Measurements from ENCODE around the gene DUSP14. TPM values are rescaled to one million over a fixed set of nuclear protein-coding genes. Genes with fewer than 3 reads are reported as not detected.

Gene DUSP14
- total RNA-seq, 1 donor from 2014 or later = 4.3 TPM

DNA sequence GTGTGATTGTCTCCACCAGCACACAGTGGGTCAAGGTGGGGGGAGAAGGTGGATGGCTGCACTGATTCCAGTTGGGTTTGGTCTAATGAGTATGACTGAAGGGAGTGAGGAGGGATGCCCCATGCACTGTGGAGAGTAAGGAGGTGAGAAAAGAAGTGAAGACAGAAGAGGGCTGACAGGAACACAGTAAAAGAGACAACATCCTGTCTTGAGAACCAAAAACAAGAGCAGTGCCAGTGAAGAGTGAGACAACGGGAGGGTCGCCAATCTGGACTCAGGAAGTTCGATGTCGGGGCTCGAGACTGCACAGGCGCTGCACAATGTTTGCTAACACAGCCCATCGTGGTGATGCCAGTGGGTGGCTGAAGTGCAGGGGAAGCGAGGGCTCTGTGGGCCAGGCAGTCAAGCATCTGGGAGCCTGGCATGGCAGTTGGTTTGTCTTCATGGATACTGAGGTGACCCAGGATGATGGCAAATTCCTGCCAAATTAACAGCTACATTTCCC is 34.1 kb downstream of the DUSP14 start:
- ATAC-seq (ENCODE audit: low read depth) (no peak), DNase-seq (no peak)
- Mint-ChIP-seq H3K9me3 (no peaks in the 10 kb centered on the region), H3K4me1 (no peaks in the 10 kb centered on the region), H3K27me3 (no peaks in the 10 kb centered on the region), H3K27ac (no peak overlapping the region), H3K4me3 (no peak overlapping the region), H3K36me3 (ENCODE audit: low read depth) (peaks cover 74% of the 10 kb centered on the region)
- TF ChIP-seq, protein P1, sequence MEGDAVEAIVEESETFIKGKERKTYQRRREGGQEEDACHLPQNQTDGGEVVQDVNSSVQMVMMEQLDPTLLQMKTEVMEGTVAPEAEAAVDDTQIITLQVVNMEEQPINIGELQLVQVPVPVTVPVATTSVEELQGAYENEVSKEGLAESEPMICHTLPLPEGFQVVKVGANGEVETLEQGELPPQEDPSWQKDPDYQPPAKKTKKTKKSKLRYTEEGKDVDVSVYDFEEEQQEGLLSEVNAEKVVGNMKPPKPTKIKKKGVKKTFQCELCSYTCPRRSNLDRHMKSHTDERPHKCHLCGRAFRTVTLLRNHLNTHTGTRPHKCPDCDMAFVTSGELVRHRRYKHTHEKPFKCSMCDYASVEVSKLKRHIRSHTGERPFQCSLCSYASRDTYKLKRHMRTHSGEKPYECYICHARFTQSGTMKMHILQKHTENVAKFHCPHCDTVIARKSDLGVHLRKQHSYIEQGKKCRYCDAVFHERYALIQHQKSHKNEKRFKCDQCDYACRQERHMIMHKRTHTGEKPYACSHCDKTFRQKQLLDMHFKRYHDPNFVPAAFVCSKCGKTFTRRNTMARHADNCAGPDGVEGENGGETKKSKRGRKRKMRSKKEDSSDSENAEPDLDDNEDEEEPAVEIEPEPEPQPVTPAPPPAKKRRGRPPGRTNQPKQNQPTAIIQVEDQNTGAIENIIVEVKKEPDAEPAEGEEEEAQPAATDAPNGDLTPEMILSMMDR (IDR thresholded peaks at IDR 0.05) = no peak
- POLR2A ChIA-PET = no interaction called here
- intact Hi-C loops (cut with micrococcal nuclease) = no loop called here
- CTCF ChIA-PET = interaction anchor here (1.5 kb wide), 1 partner anchor 292 kb away, joined by 4 read pairs; no protein-coding TSS in a partner anchor

DNA sequence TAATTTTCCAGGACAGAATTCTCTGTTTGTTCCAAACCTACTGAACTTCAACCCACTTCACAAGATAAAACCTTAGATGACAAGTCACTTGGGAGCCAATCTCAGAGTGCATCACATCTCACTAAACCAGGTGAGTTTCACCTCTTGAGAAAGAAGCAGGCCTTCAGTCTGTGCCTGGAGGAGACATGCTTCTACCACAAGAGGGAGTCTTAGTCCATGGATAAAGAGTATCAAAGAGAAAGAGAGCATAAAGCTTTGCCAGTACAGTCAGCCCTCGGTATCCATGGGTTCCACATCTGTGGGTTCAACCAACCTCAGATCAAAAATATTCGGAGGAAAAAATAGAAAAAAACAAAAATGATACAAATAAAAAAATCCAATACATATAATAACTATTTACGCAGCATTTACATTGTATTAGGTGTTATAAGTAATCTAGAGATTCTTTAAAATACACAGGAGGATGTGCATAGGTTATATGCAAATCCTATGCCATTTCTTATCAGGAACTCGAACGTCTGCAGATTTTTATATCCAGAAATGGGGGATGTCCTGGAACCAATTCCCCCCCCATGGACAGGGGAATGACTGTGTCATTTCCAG is 37.7 kb downstream of the DUSP14 start:
- ChIA-PET CTCF (interaction anchor here (0.6 to 1.7 kb wide), 7 partner anchors 9 to 293 kb away, joined by 3 to 14 read pairs (median 4); partner anchors contain the start of gene SYNRG), POLR2A (no interaction called here)
- Mint-ChIP-seq H3K36me3 (ENCODE audit: low read depth) (peaks cover 81% of the 10 kb centered on the region), H3K4me3 (no peak overlapping the region), H3K4me1 (no peaks in the 10 kb centered on the region), H3K27ac (no peak overlapping the region), H3K27me3 (no peaks in the 10 kb centered on the region), H3K9me3 (no peaks in the 10 kb centered on the region)
- DNase-seq (no peak), ATAC-seq (ENCODE audit: low read depth) (peak; percentile 37)
- TF ChIP-seq, protein P1 (IDR thresholded peaks at IDR 0.05) = no peak
- intact Hi-C loops (cut with micrococcal nuclease) = loop anchor here (1.0 kb wide), 2 partner anchors 289 to 317 kb away; no protein-coding TSS in a partner anchor

DNA sequence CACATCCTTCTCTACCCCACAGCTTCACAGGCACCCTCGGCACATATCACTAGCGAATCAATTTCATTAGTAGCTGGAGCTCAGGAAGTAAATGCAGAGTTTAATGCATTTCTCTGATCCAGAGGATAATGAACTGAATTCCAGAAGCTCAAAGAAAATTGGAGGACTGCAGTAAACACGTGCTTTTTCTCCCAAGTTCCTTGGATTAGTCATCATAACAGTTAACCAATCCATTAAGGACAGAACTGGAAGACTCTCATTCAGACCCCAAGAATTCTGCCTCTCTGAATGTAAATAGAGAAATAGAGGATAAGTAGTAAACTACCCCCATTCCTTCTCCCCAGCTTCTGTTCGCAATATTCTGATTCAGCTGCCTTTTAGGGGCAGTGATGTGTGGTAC is 40.7 kb downstream of the DUSP14 start:
- H3K36me3 Mint-ChIP-seq (ENCODE audit: low read depth) = peaks cover 71% of the 10 kb centered on the region
- H3K9me3 Mint-ChIP-seq = no peaks in the 10 kb centered on the region

DNA sequence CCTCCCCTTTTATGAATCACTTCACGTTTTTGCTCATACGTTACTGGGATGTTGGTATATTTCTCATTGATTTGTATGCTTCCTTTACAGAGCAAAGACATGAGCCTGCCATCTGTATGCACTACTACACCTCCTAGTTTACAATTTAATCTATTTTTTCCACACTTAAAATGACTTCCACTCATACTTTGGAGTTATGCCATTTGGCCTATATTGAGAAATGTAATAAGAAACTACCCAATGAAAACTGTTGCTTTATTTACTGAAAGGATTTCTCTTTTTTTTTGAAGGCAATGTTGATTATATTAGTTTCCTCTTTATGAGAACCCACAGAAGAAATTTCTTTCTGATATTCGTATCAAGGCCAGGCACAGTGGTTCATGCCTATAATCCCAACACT is 43.1 kb downstream of the DUSP14 start:
- H3K36me3 Mint-ChIP-seq (ENCODE audit: low read depth) = peaks cover 78% of the 10 kb centered on the region
- TF ChIP-seq, protein P1 (IDR thresholded peaks at IDR 0.05) = no peak
- H3K27me3 Mint-ChIP-seq = no peaks in the 10 kb centered on the region
- intact Hi-C loops (cut with micrococcal nuclease) = no loop called here
- H3K4me1 Mint-ChIP-seq = no peaks in the 10 kb centered on the region
- no peaks in the 10 kb centered on the region for H3K9me3 Mint-ChIP-seq
- no peak for ATAC-seq (ENCODE audit: low read depth)
- ChIA-PET POLR2A (interaction anchor here (0.7 kb wide), 1 partner anchor 1219 kb away, joined by 6 read pairs; no protein-coding TSS in a partner anchor), CTCF (no interaction called here)
- H3K27ac Mint-ChIP-seq = no peak overlapping the region
- no peak for DNase-seq
- H3K4me3 Mint-ChIP-seq = no peak overlapping the region

More for the DNA sequence above, 40.7 kb downstream of the DUSP14 start:
- H3K27ac Mint-ChIP-seq = no peak overlapping the region
- POLR2A ChIA-PET = no interaction called here
- no peak overlapping the region for H3K4me3 Mint-ChIP-seq
- ATAC-seq (ENCODE audit: low read depth) (no peak), DNase-seq (no peak)
- intact Hi-C loops (cut with micrococcal nuclease) = no loop called here
- TF ChIP-seq, protein P1 (IDR thresholded peaks at IDR 0.05) = no peak
- no peaks in the 10 kb centered on the region for H3K27me3 Mint-ChIP-seq
- CTCF ChIA-PET = interaction anchor here (1.5 kb wide), 1 partner anchor 286 kb away, joined by 4 read pairs; no protein-coding TSS in a partner anchor
- H3K4me1 Mint-ChIP-seq = no peaks in the 10 kb centered on the region

DNA sequence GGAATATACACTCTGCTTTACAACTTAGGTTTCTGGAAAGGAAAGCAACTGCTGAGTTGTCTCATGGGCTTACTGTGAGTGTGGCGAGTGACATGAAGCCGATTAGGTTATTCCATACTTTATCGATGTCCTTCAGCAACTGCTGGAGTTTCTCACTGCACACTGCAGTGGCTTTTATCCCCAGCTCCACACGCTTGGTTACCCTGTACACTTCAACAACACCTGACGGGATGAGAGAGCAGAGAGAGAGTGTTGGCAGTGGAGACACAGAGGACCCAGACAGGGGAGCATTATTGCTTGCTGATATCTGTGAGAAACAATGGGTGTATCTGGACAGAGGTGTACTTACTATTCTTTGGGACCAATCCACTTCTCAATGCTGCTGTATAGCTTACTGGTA is 46.2 kb downstream of the DUSP14 start:
- Mint-ChIP-seq H3K9me3 (no peaks in the 10 kb centered on the region), H3K36me3 (ENCODE audit: low read depth) (peaks cover 79% of the 10 kb centered on the region), H3K4me3 (no peak overlapping the region), H3K4me1 (no peaks in the 10 kb centered on the region), H3K27me3 (no peaks in the 10 kb centered on the region), H3K27ac (no peak overlapping the region)
- DNase-seq (no peak), ATAC-seq (ENCODE audit: low read depth) (no peak)
- ChIA-PET CTCF (interaction anchor here (1.5 kb wide), 1 partner anchor 8 kb away, joined by 4 read pairs; no protein-coding TSS in a partner anchor), POLR2A (no interaction called here)
- TF ChIP-seq, protein P1 (IDR thresholded peaks at IDR 0.05) = no peak
- intact Hi-C loops (cut with micrococcal nuclease) = no loop called here
